GM11168 (cell line): ENCODE results near the gene SMC2.

Experiments
- in situ Hi-C: fragments of 300-500 bp; cut with MboI; formaldehyde crosslinking; loops from one replicate; pipeline ENCODE4 v1.12.0; 2022; ENCODE audit warnings: low sequenced_read_pairs; ENCODE audit not compliant: unreplicated experiment

Gene SMC2

GRCh38 chr9:104099630-104100029, 5.5 kb downstream of the SMC2 start:
- in situ Hi-C loops: no loop called here

GRCh38 chr9:104104360-104104759, 10.3 kb downstream of the SMC2 start:
- in situ Hi-C loops: no loop called here

DNA sequence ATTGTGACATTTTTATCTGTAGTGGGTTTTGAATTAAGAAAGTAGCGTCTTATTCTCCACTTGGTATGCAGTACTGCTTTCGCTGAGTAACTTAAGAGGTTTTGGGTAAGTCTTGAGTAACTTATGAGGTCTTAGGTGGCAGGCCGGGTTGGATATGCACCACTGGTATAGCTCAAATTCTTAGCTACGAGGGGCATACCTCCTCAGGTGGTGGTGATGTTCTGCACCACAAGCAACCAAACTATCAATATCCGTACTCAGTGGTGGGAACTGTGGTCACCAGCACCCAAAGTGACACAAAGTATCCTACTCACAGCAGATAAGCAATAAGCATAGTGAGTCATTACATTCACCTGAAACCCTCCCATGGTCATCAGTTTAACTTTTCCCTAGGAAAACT, 13.7 kb downstream of the SMC2 start:
- in situ Hi-C loops: no loop called here

GRCh38 chr9:104108315-104108714, 14.2 kb downstream of the SMC2 start:
- in situ Hi-C loops: no loop called here

- in situ Hi-C loops: no loop called here
Observed at GRCh38 chr9:104110509-104110908, 16.4 kb downstream of the SMC2 start.

- in situ Hi-C loops: no loop called here
Observed at GRCh38 chr9:104118916-104119315, 24.8 kb downstream of the SMC2 start.

DNA sequence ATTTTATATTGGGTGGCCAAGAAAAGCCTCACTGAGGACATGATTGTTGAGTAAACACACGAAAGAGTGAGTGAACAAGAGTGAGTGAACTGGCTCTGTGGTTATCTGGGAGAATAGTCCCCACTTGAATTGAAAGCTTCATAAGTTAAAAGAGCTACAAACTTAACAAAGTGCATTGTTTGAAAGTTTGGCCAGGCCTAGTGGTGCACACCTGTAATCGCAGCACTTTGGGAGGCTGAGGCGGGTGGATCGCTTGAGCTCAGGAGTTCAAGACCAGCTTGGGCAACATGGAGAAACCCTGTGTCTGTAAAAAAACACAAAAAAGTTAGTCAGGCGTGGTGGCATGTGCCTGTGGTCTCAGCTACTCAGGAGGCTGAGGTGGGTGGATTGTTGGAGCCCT, 26.9 kb downstream of the SMC2 start:
- in situ Hi-C loops: no loop called here

GRCh38 chr9:104138243-104138868, 44.2 kb downstream of the SMC2 start:
- in situ Hi-C loops: no loop called here

GRCh38 chr9:104142799-104143549, 48.9 kb downstream of the SMC2 start:
- in situ Hi-C loops: no loop called here

- in situ Hi-C loops: no loop called here
Observed at GRCh38 chr9:104143550-104143910, 49.4 kb downstream of the SMC2 start.

GRCh38 chr9:104144336-104144735, 50.2 kb downstream of the SMC2 start:
- in situ Hi-C loops: no loop called here

DNA sequence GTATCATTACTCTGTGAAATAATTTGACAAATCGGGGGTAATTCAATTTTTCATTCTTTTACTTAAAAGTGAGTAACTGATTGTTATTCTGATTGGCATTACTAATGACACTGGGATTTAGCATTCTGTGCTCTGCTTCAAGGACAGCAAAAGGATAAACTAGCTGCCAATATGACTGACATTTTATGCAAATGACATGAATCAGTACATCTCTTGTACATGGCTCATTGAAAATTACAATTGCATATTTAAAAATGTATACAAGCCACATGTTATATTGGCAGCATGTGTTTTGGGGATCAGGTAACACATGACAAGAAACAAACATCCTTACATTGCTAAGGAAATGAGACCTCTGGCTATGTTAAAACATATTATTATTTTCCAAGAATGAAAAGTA, 79.0 kb downstream of the SMC2 start:
- in situ Hi-C loops: no loop called here

DNA sequence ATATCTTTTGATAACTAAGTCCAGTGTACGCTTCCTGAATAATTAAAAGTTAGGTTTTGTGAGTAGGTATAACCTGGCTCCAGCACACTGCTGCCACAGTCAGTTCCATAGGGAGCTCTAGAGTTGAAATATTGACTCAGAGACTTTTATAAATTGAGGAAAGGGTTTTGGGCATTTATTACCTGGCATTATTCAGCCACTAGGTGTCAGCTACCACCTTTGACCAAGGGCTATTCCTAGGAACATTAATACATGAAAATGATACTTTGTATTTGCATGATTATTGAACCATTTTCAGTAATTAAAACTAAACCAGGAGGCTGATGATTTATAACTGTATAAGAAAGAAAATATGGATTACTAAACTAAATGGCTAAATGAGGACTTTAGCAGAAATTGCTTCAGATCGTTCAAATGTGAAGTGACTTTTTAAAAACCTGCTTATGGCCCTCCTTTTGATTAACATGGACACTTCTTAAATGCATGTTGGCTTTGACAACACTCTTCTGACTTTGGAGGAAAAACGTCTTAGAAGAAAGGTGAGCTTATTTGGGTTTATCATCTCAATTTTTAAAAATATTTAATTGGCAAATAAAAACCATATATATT, 83.0 kb downstream of the SMC2 start:
- in situ Hi-C loops: loop anchor here (25.0 kb wide), 1 partner anchor 560 kb away; the partner anchor contains the start of gene NIPSNAP3A

- in situ Hi-C loops: loop anchor here (25.0 kb wide), 1 partner anchor 560 kb away; the partner anchor contains the start of gene NIPSNAP3A
Observed at GRCh38 chr9:104177676-104178075, 83.6 kb downstream of the SMC2 start.
